HepG2 (cell line): Measurements from ENCODE around the gene ZNF217. TPM values are rescaled to one million over a fixed set of nuclear protein-coding genes. Genes with fewer than 3 reads are reported as not detected.
A peak's percentile ranks its signal among the peaks of the same experiment; 100 is the strongest.

ENCODE experiments used
- EHMT2 ChIP-seq: fragments of 200-600 bp; sonication (generic); IDR thresholded peaks from 2 replicates; pipeline ENCODE4 v1.7.0; 2017; ENCODE audit warnings: antibody characterized with exemption, low read depth, low read length, borderline replicate concordance
- HIVEP1 ChIP-seq: sonication (generic); formaldehyde crosslinking; IDR thresholded peaks from 2 replicates; pipeline ENCODE4 v1.4.0; 2020; ENCODE audit warnings: mild to moderate bottlenecking, missing genetic modification reagents
- HNF4G ChIP-seq, 2 experiments: sonication (generic) in 1 of 2; formaldehyde crosslinking in 1 of 2; IDR thresholded peaks; 2 replicates each; pipeline versions ENCODE4 v1.4.0 to v1.6.1; 2011 to 2020; ENCODE audit warnings: borderline replicate concordance in 2 of 2, low read depth in 2 of 2, mild to moderate bottlenecking in 2 of 2, low read length in 1 of 2, missing genetic modification reagents in 1 of 2, moderate library complexity in 1 of 2
- IRF1 ChIP-seq: sonication (generic); formaldehyde crosslinking; IDR thresholded peaks from 2 replicates; pipeline ENCODE4 v1.4.0; 2020; ENCODE audit warnings: low read depth, mild to moderate bottlenecking, missing genetic modification reagents
- NR2C2 ChIP-seq: sonication (generic); formaldehyde crosslinking; IDR thresholded peaks from 2 replicates; pipeline ENCODE4 v1.4.0; 2020; ENCODE audit warnings: missing genetic modification reagents, mild to moderate bottlenecking, moderate library complexity, borderline replicate concordance
- PRPF4 ChIP-seq: fragments of 200-400 bp; formaldehyde crosslinking; IDR thresholded peaks from 2 replicates; pipeline ENCODE4 v1.6.1; 2016; ENCODE audit warnings: low read length, low read depth; ENCODE audit not compliant: poor library complexity, severe bottlenecking
- RBM39 ChIP-seq: fragments of 200-400 bp; formaldehyde crosslinking; IDR thresholded peaks from one replicate; pipeline ENCODE4 v1.6.1; 2018; ENCODE audit warnings: antibody characterized with exemption, mild to moderate bottlenecking, low read depth, low read length; ENCODE audit not compliant: poor library complexity, severe bottlenecking
- SATB2 ChIP-seq: sonication (generic); formaldehyde crosslinking; IDR thresholded peaks from 2 replicates; pipeline ENCODE4 v1.5.0; 2020; ENCODE audit warnings: missing genetic modification reagents
- ZBTB39 ChIP-seq: sonication (generic); formaldehyde crosslinking; IDR thresholded peaks from 2 replicates; pipeline ENCODE4 v1.5.0; 2020; ENCODE audit warnings: missing genetic modification reagents
- ZNF468 ChIP-seq: sonication (generic); formaldehyde crosslinking; IDR thresholded peaks from 2 replicates; pipeline ENCODE4 v1.8.0; 2022; ENCODE audit warnings: mild to moderate bottlenecking, moderate library complexity, missing genetic modification reagents
- ZNF660 ChIP-seq: sonication (generic); formaldehyde crosslinking; IDR thresholded peaks from 2 replicates; pipeline ENCODE4 v1.5.1; 2020; ENCODE audit warnings: mild to moderate bottlenecking, low read depth, missing genetic modification reagents, borderline replicate concordance
- ZNF850 ChIP-seq: sonication (generic); formaldehyde crosslinking; conservative IDR thresholded peaks from 2 replicates; pipeline ENCODE4 v1.9.0; 2021; ENCODE audit warnings: mild to moderate bottlenecking, missing genetic modification reagents
- ZSCAN20 ChIP-seq: sonication (generic); formaldehyde crosslinking; IDR thresholded peaks from 2 replicates; pipeline ENCODE4 v1.4.0; 2020; ENCODE audit warnings: missing genetic modification reagents, mild to moderate bottlenecking, borderline replicate concordance
- polyA plus RNA-seq, 8 experiments: library from polyadenylated mRNA; depleted of rRNA in 3 of 8; stranded (reverse) in 7 of 8; unstranded in 1 of 8; fragments of >200 nt; fragmentation: Illumina TruSeq in 4 of 8; extraction: Trizol in 4 of 8; gene quantifications; 2 replicates each; pipeline versions ENCODE4 v1.2.1 to v1.2.3, GENCODE V29; 2011 to 2016; ENCODE audit warnings: low read depth in 4 of 8, missing spikeins in 1 of 8, mixed read lengths in 1 of 8; ENCODE audit not compliant: insufficient read depth in 1 of 8
- total RNA-seq, 5 experiments: library from RNA; depleted of rRNA; stranded (reverse); fragments of >200 nt; fragmentation: Illumina TruSeq; extraction: Trizol; gene quantifications; 2 replicates each; pipeline ENCODE4 v1.2.3, GENCODE V29; 2016; ENCODE audit warnings: low read depth in 1 of 5
- TF ChIP-seq, protein P1 (sequence below): IDR thresholded peaks from 2 replicates; pipeline ENCODE4 v1.6.1; 2012; ENCODE audit warnings: low read length, improper control_type of control experiment
- TF ChIP-seq, protein P2 (sequence below): sonication (generic); formaldehyde crosslinking; IDR thresholded peaks from 2 replicates; pipeline ENCODE4 v1.5.0; 2020; ENCODE audit warnings: mild to moderate bottlenecking, missing genetic modification reagents
- TF ChIP-seq, protein P3 (sequence below): sonication (generic); formaldehyde crosslinking; IDR thresholded peaks from 2 replicates; pipeline ENCODE4 v1.4.0; 2020; ENCODE audit warnings: missing genetic modification reagents, low read depth, mild to moderate bottlenecking, borderline replicate concordance

Gene ZNF217
- total and polyA plus RNA-seq, 2 of the 13 experiments (the other 11 are each of a cell fraction or from before 2014, with no cell fraction given) = 22.3 to 29.8 TPM

- no peak; the same call in 1 of the 2 replicates for TF ChIP-seq ZBTB39 (CRISPR knock-in tag)
- TF ChIP-seq HNF4G (IDR thresholded peaks at IDR 0.05; ENCODE audit: borderline replicate concordance, low read depth, low read length) = peak; percentile 67; the same call in 1 of the 2 replicates
- TF ChIP-seq HNF4G (CRISPR knock-in tag; IDR thresholded peaks at IDR 0.05; ENCODE audit: borderline replicate concordance, low read depth) = peak; percentile 32; the same call in 1 of the 2 replicates
- TF ChIP-seq, protein P1, sequence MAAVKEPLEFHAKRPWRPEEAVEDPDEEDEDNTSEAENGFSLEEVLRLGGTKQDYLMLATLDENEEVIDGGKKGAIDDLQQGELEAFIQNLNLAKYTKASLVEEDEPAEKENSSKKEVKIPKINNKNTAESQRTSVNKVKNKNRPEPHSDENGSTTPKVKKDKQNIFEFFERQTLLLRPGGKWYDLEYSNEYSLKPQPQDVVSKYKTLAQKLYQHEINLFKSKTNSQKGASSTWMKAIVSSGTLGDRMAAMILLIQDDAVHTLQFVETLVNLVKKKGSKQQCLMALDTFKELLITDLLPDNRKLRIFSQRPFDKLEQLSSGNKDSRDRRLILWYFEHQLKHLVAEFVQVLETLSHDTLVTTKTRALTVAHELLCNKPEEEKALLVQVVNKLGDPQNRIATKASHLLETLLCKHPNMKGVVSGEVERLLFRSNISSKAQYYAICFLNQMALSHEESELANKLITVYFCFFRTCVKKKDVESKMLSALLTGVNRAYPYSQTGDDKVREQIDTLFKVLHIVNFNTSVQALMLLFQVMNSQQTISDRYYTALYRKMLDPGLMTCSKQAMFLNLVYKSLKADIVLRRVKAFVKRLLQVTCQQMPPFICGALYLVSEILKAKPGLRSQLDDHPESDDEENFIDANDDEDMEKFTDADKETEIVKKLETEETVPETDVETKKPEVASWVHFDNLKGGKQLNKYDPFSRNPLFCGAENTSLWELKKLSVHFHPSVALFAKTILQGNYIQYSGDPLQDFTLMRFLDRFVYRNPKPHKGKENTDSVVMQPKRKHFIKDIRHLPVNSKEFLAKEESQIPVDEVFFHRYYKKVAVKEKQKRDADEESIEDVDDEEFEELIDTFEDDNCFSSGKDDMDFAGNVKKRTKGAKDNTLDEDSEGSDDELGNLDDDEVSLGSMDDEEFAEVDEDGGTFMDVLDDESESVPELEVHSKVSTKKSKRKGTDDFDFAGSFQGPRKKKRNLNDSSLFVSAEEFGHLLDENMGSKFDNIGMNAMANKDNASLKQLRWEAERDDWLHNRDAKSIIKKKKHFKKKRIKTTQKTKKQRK = no peak
- TF ChIP-seq, protein P2, sequence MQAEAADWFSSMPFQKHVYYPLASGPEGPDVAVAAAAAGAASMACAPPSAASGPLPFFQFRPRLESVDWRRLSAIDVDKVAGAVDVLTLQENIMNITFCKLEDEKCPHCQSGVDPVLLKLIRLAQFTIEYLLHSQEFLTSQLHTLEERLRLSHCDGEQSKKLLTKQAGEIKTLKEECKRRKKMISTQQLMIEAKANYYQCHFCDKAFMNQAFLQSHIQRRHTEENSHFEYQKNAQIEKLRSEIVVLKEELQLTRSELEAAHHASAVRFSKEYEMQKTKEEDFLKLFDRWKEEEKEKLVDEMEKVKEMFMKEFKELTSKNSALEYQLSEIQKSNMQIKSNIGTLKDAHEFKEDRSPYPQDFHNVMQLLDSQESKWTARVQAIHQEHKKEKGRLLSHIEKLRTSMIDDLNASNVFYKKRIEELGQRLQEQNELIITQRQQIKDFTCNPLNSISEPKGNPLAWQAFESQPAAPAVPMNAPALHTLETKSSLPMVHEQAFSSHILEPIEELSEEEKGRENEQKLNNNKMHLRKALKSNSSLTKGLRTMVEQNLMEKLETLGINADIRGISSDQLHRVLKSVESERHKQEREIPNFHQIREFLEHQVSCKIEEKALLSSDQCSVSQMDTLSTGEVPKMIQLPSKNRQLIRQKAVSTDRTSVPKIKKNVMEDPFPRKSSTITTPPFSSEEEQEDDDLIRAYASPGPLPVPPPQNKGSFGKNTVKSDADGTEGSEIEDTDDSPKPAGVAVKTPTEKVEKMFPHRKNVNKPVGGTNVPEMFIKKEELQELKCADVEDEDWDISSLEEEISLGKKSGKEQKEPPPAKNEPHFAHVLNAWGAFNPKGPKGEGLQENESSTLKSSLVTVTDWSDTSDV (CRISPR knock-in tag) = no peak
- no peak for TF ChIP-seq SATB2
- TF ChIP-seq RBM39 = no peak
- peak; percentile 76; the same call in 1 of the 2 replicates for TF ChIP-seq NR2C2 (CRISPR knock-in tag)
- TF ChIP-seq ZNF850 (CRISPR knock-in tag) = no peak; the same call in 1 of the 2 replicates
- no peak for TF ChIP-seq ZSCAN20
- no peak for TF ChIP-seq IRF1
- no peak for TF ChIP-seq ZNF660 (CRISPR knock-in tag)
- TF ChIP-seq, protein P3, sequence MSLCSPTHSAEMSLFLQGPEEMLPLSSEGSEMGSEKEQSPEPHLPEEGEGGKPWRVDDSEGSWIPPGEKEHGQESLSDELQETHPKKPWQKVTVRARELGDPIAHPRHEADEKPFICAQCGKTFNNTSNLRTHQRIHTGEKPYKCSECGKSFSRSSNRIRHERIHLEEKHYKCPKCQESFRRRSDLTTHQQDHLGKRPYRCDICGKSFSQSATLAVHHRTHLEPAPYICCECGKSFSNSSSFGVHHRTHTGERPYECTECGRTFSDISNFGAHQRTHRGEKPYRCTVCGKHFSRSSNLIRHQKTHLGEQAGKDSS (CRISPR knock-in tag) = no peak; the same call in 1 of the 2 replicates
- peak; percentile 82; the same call in 1 of the 2 replicates for TF ChIP-seq EHMT2
- TF ChIP-seq HIVEP1 = 0 out of 2 replicates have a peak, but pooled peaks have one; percentile 8
- no peak for TF ChIP-seq ZNF468 (CRISPR knock-in tag)
- TF ChIP-seq PRPF4 = no peak
These were observed 48.8 kb upstream of the ZNF217 start (continued) for GRCh38 chr20:53642196-53643030.
